SK-N-SH (cell line): Measurements from ENCODE around the gene CCDC24.

Experiments used
- JUND ChIP-seq: IDR thresholded peaks from 2 replicates; pipeline ENCODE4 v1.4.0; 2012
- POLR2AphosphoS5 ChIP-seq: IDR thresholded peaks from 2 replicates; pipeline ENCODE4 v1.6.1; 2012; ENCODE audit warnings: low read depth, low read length

- TF ChIP-seq POLR2AphosphoS5 (no peak), JUND (no peak)
These were observed 52.8 kb downstream of the CCDC24 start for GRCh38 chr1:44044071-44044801.
